ENCODE data around the gene GOT1.

The GOT1 gene

GRCh38 chr10:99432881-99433280 lies 2.5 kb upstream of the GOT1 start:
- no peak for DNase-seq

- no peak for DNase-seq
Measured at GRCh38 chr10:99432047-99432446, 1.6 kb upstream of the GOT1 start.

GRCh38 chr10:99431190-99431760 lies 851 bp upstream of the GOT1 start:
- no peak for DNase-seq

GRCh38 chr10:99430116-99430450 lies 341 bp downstream of the GOT1 start:
- DNase-seq = no peak

- no peak for DNase-seq
Measured at GRCh38 chr10:99429517-99430095, 818 bp downstream of the GOT1 start.

GRCh38 chr10:99427566-99428190 lies 2.7 kb downstream of the GOT1 start:
- DNase-seq = no peak

- no peak for DNase-seq
Measured at GRCh38 chr10:99426689-99427088, 3.7 kb downstream of the GOT1 start.

- no peak for DNase-seq
Measured at GRCh38 chr10:99425204-99425603, 5.2 kb downstream of the GOT1 start.

GRCh38 chr10:99424656-99425055 lies 5.8 kb downstream of the GOT1 start:
- DNase-seq = no peak

GRCh38 chr10:99422529-99423096 lies 7.8 kb downstream of the GOT1 start:
- no peak for DNase-seq

GRCh38 chr10:99421233-99421739 lies 9.1 kb downstream of the GOT1 start:
- DNase-seq = no peak

- DNase-seq = no peak
Measured at GRCh38 chr10:99419688-99420087, 10.7 kb downstream of the GOT1 start.

GRCh38 chr10:99418910-99419624 lies 11.4 kb downstream of the GOT1 start:
- no peak for DNase-seq

GRCh38 chr10:99412099-99412498 lies 18.3 kb downstream of the GOT1 start:
- DNase-seq = no peak

GRCh38 chr10:99411546-99411945 lies 18.9 kb downstream of the GOT1 start:
- no peak for DNase-seq

- no peak for DNase-seq
Measured at GRCh38 chr10:99410876-99411275, 19.5 kb downstream of the GOT1 start.

- no peak for DNase-seq
Measured at GRCh38 chr10:99410146-99410545, 20.3 kb downstream of the GOT1 start.

GRCh38 chr10:99406149-99406548 lies 24.3 kb downstream of the GOT1 start:
- DNase-seq = no peak

- DNase-seq = no peak
Measured at GRCh38 chr10:99403674-99404073, 26.8 kb downstream of the GOT1 start.

GRCh38 chr10:99399664-99400063 lies 30.8 kb downstream of the GOT1 start:
- DNase-seq = no peak

GRCh38 chr10:99396471-99396870 lies 34.0 kb downstream of the GOT1 start:
- no peak for DNase-seq

- no peak for DNase-seq
Measured at GRCh38 chr10:99395750-99396445, 34.5 kb downstream of the GOT1 start.
